ENCODE results near the gene LRFN2.

DNA sequence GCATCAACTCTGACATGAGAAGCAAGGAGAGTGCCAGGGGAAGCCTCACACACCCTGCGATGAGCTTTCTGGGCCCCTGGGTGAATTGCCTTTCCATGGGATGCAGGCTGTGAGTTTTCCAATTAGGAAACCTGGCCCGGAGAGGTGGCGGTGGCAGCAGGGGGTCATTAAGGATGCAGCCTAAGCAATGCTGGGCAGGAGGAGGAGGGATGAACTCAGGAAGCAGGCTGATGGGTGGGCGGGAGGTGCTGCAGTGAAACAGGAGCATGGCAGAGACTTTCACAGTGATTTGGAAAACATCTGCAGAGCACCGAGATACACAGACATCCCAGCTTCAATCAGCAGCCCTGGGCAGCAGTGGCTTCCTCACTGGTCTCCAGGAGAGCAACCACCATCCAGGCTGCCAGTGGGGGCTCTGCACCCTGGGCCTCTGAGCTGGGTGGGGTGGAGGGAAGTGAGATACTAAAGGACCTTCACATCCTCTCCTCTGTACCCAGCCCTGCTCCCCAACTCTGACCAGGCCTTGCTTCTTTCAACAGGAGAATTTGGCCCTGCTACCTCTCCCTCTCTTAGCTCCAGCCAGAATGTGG lies 44.9 kb downstream of the LRFN2 start:
- TF ChIP-seq, protein P1, sequence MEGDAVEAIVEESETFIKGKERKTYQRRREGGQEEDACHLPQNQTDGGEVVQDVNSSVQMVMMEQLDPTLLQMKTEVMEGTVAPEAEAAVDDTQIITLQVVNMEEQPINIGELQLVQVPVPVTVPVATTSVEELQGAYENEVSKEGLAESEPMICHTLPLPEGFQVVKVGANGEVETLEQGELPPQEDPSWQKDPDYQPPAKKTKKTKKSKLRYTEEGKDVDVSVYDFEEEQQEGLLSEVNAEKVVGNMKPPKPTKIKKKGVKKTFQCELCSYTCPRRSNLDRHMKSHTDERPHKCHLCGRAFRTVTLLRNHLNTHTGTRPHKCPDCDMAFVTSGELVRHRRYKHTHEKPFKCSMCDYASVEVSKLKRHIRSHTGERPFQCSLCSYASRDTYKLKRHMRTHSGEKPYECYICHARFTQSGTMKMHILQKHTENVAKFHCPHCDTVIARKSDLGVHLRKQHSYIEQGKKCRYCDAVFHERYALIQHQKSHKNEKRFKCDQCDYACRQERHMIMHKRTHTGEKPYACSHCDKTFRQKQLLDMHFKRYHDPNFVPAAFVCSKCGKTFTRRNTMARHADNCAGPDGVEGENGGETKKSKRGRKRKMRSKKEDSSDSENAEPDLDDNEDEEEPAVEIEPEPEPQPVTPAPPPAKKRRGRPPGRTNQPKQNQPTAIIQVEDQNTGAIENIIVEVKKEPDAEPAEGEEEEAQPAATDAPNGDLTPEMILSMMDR (IDR thresholded peaks at IDR 0.05) = no peak
- TF ChIP-seq ZFX (IDR thresholded peaks at IDR 0.05; ENCODE audit: borderline replicate concordance) = no peak

Data from 22Rv1 (cell line).